ENCODE results near the gene NXN. TPM values are rescaled to one million over a fixed set of nuclear protein-coding genes. Genes with fewer than 3 reads are reported as not detected.
"Not testable (repeated sequence)": the region's sequence is repeated elsewhere in the genome, so short reads cannot be mapped to it uniquely, and the experiment has no call there.

Gene NXN
- total RNA-seq, 1 donor, result 124 TPM

- DNase-seq (ENCODE audit: low read depth), result no peak
Observed at GRCh38 chr17:753418-753817, 226.2 kb downstream of the NXN start.

GRCh38 chr17:752620-753219 is 226.9 kb downstream of the NXN start:
- TF ChIP-seq CTCF (IDR thresholded peaks at IDR 0.05; ENCODE audit: insufficient read depth, low read depth, low read length), result no peak
- DNase-seq (ENCODE audit: low read depth), result peak; percentile 69
- H3K4me3 ChIP-seq (ENCODE audit: low read depth, low read length), result peak overlapping the region; percentile 70

More at GRCh38 chr17:753418-753817, 226.2 kb downstream of the NXN start:
- H3K4me3 ChIP-seq (ENCODE audit: low read depth, low read length), result no peak overlapping the region
- no peak for TF ChIP-seq CTCF (IDR thresholded peaks at IDR 0.05; ENCODE audit: insufficient read depth, low read depth, low read length)

GRCh38 chr17:752002-752619 is 227.5 kb downstream of the NXN start, which contains the start of gene GEMIN4:
GEMIN4 (minus strand) TSS chr17:752264; CDS start chr17:752142, 122 bp downstream.
- peak; percentile 84 for TF ChIP-seq CTCF (IDR thresholded peaks at IDR 0.05; ENCODE audit: insufficient read depth, low read depth, low read length)
- peak within 1 kb of the TSS; percentile 70 for H3K4me3 ChIP-seq (ENCODE audit: low read depth, low read length)
- peak; percentile 88 for DNase-seq (ENCODE audit: low read depth)

- no peak for TF ChIP-seq CTCF (IDR thresholded peaks at IDR 0.05; ENCODE audit: insufficient read depth, low read depth, low read length)
- DNase-seq (ENCODE audit: low read depth), result peak; percentile 66
- peak overlapping the region; percentile 70 for H3K4me3 ChIP-seq (ENCODE audit: low read depth, low read length)
Observed at GRCh38 chr17:751269-752001, 228.1 kb downstream of the NXN start.

GRCh38 chr17:750431-751037 is 229.0 kb downstream of the NXN start:
- no peak for TF ChIP-seq CTCF (IDR thresholded peaks at IDR 0.05; ENCODE audit: insufficient read depth, low read depth, low read length)
- H3K4me3 ChIP-seq (ENCODE audit: low read depth, low read length), result peak overlapping the region; percentile 70
- no peak for DNase-seq (ENCODE audit: low read depth)

GRCh38 chr17:749359-749758 is 230.2 kb downstream of the NXN start:
- not testable (repeated sequence) for H3K4me3 ChIP-seq (ENCODE audit: low read depth, low read length); DNase-seq (ENCODE audit: low read depth)

Small RNA genes lying within 50 kb of the gene (small RNA-seq; reads per million reads assigned to genes)
- gene MIR3183, result not detected

Other genes starting within 250 kb of the NXN start
- gene TLCD3A, start 247.2 kb downstream of the NXN start, total RNA-seq, result 24.5 and 32.4 TPM in 2 replicates
- 9.3 and 11.7 TPM in 2 replicates for gene GEMIN4, start 227.5 kb downstream of the NXN start, total RNA-seq
- 31.2 and 40.2 TPM in 2 replicates for gene GLOD4, start 197.5 kb downstream of the NXN start, total RNA-seq
- gene MRM3, start 197.4 kb downstream of the NXN start, total RNA-seq, result 10.8 and 17.4 TPM in 2 replicates
- gene TIMM22, start 17.4 kb upstream of the NXN start, total RNA-seq, result 16.8 and 20.3 TPM in 2 replicates
- gene ABR, start 200.2 kb upstream of the NXN start, total RNA-seq, result 51.8 and 68.0 TPM in 2 replicates

All from fibroblast of villous mesenchyme (primary cell).